HepG2 (cell line): ENCODE data around the gene STK11. TPM values are rescaled to one million over a fixed set of nuclear protein-coding genes. Genes with fewer than 3 reads are reported as not detected.

Experiments used
- CERS6 ChIP-seq: sonication (generic); formaldehyde crosslinking; IDR thresholded peaks from 2 replicates; pipeline ENCODE4 v1.5.0; 2020; ENCODE audit warnings: missing genetic modification reagents
- HMG20B ChIP-seq: conservative IDR thresholded peaks from 2 replicates; pipeline ENCODE4 v1.6.1; 2016; ENCODE audit warnings: missing genetic modification reagents, missing compliant biosample characterization
- IKZF1 ChIP-seq: fragments of 450-650 bp; IDR thresholded peaks from 2 replicates; pipeline ENCODE4 v1.7.1; 2016
- KAT7 ChIP-seq: IDR thresholded peaks from 2 replicates; pipeline ENCODE4 v1.6.1; 2018; ENCODE audit warnings: borderline replicate concordance, missing compliant biosample characterization
- KLF13 ChIP-seq: sonication (generic); formaldehyde crosslinking; IDR thresholded peaks from 2 replicates; pipeline ENCODE4 v1.4.0; 2020; ENCODE audit warnings: mild to moderate bottlenecking, missing genetic modification reagents
- NFE2L1 ChIP-seq: sonication (generic); formaldehyde crosslinking; IDR thresholded peaks from 2 replicates; pipeline ENCODE4 v1.4.0; 2020; ENCODE audit warnings: missing genetic modification reagents, mild to moderate bottlenecking, borderline replicate concordance
- NFKB2 ChIP-seq: sonication (generic); formaldehyde crosslinking; IDR thresholded peaks from 2 replicates; pipeline ENCODE4 v1.4.0; 2020; ENCODE audit warnings: missing genetic modification reagents, borderline replicate concordance
- NR2F6 ChIP-seq, 2 experiments: IDR thresholded peaks; 2 replicates each; pipeline ENCODE4 v1.6.1; 2016; ENCODE audit warnings: antibody characterized with exemption in 1 of 2, mild to moderate bottlenecking in 1 of 2
- NRL ChIP-seq: sonication (generic); formaldehyde crosslinking; IDR thresholded peaks from 2 replicates; pipeline ENCODE4 v1.5.0; 2020; ENCODE audit warnings: missing genetic modification reagents, mild to moderate bottlenecking, moderate library complexity, borderline replicate concordance
- PAX8 ChIP-seq: sonication (generic); formaldehyde crosslinking; IDR thresholded peaks from 2 replicates; pipeline ENCODE4 v1.8.0; 2022; ENCODE audit warnings: mild to moderate bottlenecking, missing genetic modification reagents, borderline replicate concordance
- POLR2AphosphoS2 ChIP-seq: IDR thresholded peaks from 2 replicates; pipeline ENCODE4 v1.6.1; 2011; ENCODE audit warnings: low read depth, low read length, improper control_type of control experiment
- PPARG ChIP-seq: conservative IDR thresholded peaks from 2 replicates; pipeline ENCODE4 v1.6.1; 2016; ENCODE audit warnings: missing biosample characterization, missing genetic modification reagents
- SAFB2 ChIP-seq: sonication (generic); formaldehyde crosslinking; IDR thresholded peaks from 2 replicates; pipeline ENCODE4 v1.5.1; 2020; ENCODE audit warnings: missing genetic modification reagents, low read depth, mild to moderate bottlenecking, borderline replicate concordance
- SALL1 ChIP-seq: sonication (generic); formaldehyde crosslinking; IDR thresholded peaks from 2 replicates; pipeline ENCODE4 v1.8.0; 2022; ENCODE audit warnings: mild to moderate bottlenecking, missing genetic modification reagents
- SAP130 ChIP-seq: IDR thresholded peaks from 2 replicates; pipeline ENCODE4 v1.6.1; 2016; ENCODE audit warnings: low read depth
- SP5 ChIP-seq: IDR thresholded peaks from 2 replicates; pipeline ENCODE4 v1.6.1; 2016; ENCODE audit warnings: low read depth, borderline replicate concordance
- ZEB1 ChIP-seq: IDR thresholded peaks from 2 replicates; pipeline ENCODE4 v1.6.1; 2012; ENCODE audit warnings: mild to moderate bottlenecking, low read depth, inconsistent platforms; ENCODE audit not compliant: insufficient replicate concordance
- ZKSCAN8 ChIP-seq: IDR thresholded peaks from 2 replicates; pipeline ENCODE4 v1.6.1; 2016; ENCODE audit warnings: borderline replicate concordance, missing genetic modification reagents, missing compliant biosample characterization
- ZNF225 ChIP-seq: sonication (generic); formaldehyde crosslinking; IDR thresholded peaks from 2 replicates; pipeline ENCODE4 v1.4.0; 2020; ENCODE audit warnings: mild to moderate bottlenecking, missing genetic modification reagents
- ZNF354B ChIP-seq: sonication (generic); formaldehyde crosslinking; IDR thresholded peaks from 2 replicates; pipeline ENCODE4 v1.8.0; 2022; ENCODE audit warnings: mild to moderate bottlenecking, missing genetic modification reagents
- ZNF569 ChIP-seq: sonication (generic); formaldehyde crosslinking; IDR thresholded peaks from 2 replicates; pipeline ENCODE4 v1.5.0; 2020; ENCODE audit warnings: mild to moderate bottlenecking, missing genetic modification reagents, moderate library complexity, borderline replicate concordance
- polyA plus RNA-seq, 8 experiments: library from polyadenylated mRNA; depleted of rRNA in 3 of 8; stranded (reverse) in 7 of 8; unstranded in 1 of 8; fragments of >200 nt; fragmentation: Illumina TruSeq in 4 of 8; extraction: Trizol in 4 of 8; gene quantifications; 2 replicates each; pipeline versions ENCODE4 v1.2.1 to v1.2.3, GENCODE V29; 2011 to 2016; ENCODE audit warnings: low read depth in 4 of 8, missing spikeins in 1 of 8, mixed read lengths in 1 of 8; ENCODE audit not compliant: insufficient read depth in 1 of 8
- total RNA-seq, 5 experiments: library from RNA; depleted of rRNA; stranded (reverse); fragments of >200 nt; fragmentation: Illumina TruSeq; extraction: Trizol; gene quantifications; 2 replicates each; pipeline ENCODE4 v1.2.3, GENCODE V29; 2016; ENCODE audit warnings: low read depth in 1 of 5
- TF ChIP-seq, protein P1 (sequence below): sonication (generic); formaldehyde crosslinking; IDR thresholded peaks from 2 replicates; pipeline ENCODE4 v1.4.0; 2020; ENCODE audit warnings: missing genetic modification reagents, borderline replicate concordance
- TF ChIP-seq, protein P2 (sequence below): sonication (generic); formaldehyde crosslinking; IDR thresholded peaks from 2 replicates; pipeline ENCODE4 v1.5.1; 2020; ENCODE audit warnings: mild to moderate bottlenecking, moderate library complexity, missing genetic modification reagents
- TF ChIP-seq, protein P3 (sequence below): sonication (generic); formaldehyde crosslinking; IDR thresholded peaks from 2 replicates; pipeline ENCODE4 v1.4.0; 2020; ENCODE audit warnings: missing genetic modification reagents; ENCODE audit errors: not compliant biosample characterization

STK11 gene
- total and polyA plus RNA-seq, 2 of the 13 experiments (the other 11 are each of a cell fraction or from before 2014, with no cell fraction given) = 27.5 to 43.6 TPM

DNA sequence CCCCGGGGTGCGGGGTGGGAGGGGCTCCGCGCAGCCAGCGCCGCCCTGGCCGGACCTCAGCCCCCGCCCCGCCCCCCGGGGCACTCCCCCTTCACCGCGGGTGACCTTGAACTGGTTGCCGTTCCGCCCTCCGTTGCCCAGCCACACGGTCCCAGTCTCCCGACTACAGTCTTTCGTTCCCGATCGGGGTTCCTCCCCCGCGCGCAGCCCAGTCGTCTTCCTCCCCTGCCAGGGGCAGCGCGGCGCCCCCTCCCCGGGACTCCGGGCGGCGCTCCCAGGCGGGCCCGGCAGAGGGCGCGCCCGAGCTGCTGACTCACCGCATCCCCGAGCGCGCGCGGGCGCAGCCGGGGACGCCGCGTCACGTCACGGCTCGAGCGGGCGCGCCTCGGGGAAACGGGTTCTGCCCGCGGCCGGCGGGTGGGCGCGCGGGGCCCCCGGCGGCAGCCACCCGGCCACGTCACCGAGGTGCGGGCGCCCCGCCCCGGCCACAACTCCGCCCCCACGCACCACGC is 43.3 kb downstream of the STK11 start (continued):
- TF ChIP-seq, protein P1, sequence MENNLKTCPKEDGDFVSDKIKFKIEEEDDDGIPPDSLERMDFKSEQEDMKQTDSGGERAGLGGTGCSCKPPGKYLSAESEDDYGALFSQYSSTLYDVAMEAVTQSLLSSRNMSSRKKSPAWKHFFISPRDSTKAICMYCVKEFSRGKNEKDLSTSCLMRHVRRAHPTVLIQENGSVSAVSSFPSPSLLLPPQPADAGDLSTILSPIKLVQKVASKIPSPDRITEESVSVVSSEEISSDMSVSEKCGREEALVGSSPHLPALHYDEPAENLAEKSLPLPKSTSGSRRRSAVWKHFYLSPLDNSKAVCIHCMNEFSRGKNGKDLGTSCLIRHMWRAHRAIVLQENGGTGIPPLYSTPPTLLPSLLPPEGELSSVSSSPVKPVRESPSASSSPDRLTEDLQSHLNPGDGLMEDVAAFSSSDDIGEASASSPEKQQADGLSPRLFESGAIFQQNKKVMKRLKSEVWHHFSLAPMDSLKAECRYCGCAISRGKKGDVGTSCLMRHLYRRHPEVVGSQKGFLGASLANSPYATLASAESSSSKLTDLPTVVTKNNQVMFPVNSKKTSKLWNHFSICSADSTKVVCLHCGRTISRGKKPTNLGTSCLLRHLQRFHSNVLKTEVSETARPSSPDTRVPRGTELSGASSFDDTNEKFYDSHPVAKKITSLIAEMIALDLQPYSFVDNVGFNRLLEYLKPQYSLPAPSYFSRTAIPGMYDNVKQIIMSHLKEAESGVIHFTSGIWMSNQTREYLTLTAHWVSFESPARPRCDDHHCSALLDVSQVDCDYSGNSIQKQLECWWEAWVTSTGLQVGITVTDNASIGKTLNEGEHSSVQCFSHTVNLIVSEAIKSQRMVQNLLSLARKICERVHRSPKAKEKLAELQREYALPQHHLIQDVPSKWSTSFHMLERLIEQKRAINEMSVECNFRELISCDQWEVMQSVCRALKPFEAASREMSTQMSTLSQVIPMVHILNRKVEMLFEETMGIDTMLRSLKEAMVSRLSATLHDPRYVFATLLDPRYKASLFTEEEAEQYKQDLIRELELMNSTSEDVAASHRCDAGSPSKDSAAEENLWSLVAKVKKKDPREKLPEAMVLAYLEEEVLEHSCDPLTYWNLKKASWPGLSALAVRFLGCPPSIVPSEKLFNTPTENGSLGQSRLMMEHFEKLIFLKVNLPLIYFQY = no peak
- TF ChIP-seq ZNF225 (CRISPR knock-in tag) (no peak), NFKB2 (CRISPR knock-in tag) (0 out of 2 replicates have a peak, but pooled peaks have one; percentile 5), NRL (CRISPR knock-in tag) (no peak), POLR2AphosphoS2 (0 out of 2 replicates have a peak, but pooled peaks have one; percentile 71), PPARG (CRISPR knock-in tag) (0 out of 2 replicates have a peak, but pooled peaks have one; percentile 3), HMG20B (CRISPR knock-in tag) (no peak), KAT7 (no peak), KLF13 (CRISPR knock-in tag) (no peak), NFE2L1 (CRISPR knock-in tag) (no peak), SALL1 (CRISPR knock-in tag) (no peak), IKZF1 (no peak), SAP130 (peak; percentile 16), CERS6 (no peak), ZKSCAN8 (CRISPR knock-in tag) (0 out of 2 replicates have a peak, but pooled peaks have one; percentile 6), SAFB2 (CRISPR knock-in tag) (no peak), PAX8 (CRISPR knock-in tag) (0 out of 2 replicates have a peak, but pooled peaks have one; percentile 11), ZEB1 (no peak), NR2F6 (IDR thresholded peaks at IDR 0.05) (no peak), NR2F6 (CRISPR knock-in tag; IDR thresholded peaks at IDR 0.05) (peak; percentile 43; the same call in 1 of the 2 replicates), ZNF569 (CRISPR knock-in tag) (no peak), ZNF354B (no peak), SP5 (CRISPR knock-in tag) (peak; percentile 63; the same call in 1 of the 2 replicates)
- TF ChIP-seq, protein P2, sequence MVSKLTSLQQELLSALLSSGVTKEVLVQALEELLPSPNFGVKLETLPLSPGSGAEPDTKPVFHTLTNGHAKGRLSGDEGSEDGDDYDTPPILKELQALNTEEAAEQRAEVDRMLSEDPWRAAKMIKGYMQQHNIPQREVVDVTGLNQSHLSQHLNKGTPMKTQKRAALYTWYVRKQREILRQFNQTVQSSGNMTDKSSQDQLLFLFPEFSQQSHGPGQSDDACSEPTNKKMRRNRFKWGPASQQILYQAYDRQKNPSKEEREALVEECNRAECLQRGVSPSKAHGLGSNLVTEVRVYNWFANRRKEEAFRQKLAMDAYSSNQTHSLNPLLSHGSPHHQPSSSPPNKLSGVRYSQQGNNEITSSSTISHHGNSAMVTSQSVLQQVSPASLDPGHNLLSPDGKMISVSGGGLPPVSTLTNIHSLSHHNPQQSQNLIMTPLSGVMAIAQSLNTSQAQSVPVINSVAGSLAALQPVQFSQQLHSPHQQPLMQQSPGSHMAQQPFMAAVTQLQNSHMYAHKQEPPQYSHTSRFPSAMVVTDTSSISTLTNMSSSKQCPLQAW (CRISPR knock-in tag) = no peak
- TF ChIP-seq, protein P3, sequence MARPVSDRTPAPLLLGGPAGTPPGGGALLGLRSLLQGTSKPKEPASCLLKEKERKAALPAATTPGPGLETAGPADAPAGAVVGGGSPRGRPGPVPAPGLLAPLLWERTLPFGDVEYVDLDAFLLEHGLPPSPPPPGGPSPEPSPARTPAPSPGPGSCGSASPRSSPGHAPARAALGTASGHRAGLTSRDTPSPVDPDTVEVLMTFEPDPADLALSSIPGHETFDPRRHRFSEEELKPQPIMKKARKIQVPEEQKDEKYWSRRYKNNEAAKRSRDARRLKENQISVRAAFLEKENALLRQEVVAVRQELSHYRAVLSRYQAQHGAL (CRISPR knock-in tag) = peak; percentile 8
